ENCODE results near the gene MAPK12. TPM values are rescaled to one million over a fixed set of nuclear protein-coding genes. Genes with fewer than 3 reads are reported as not detected.

Gene MAPK12
- total and polyA plus RNA-seq, 2 of the 4 experiments (the other 2 are of a cell fraction) = 41.0 to 56.3 TPM

DNA sequence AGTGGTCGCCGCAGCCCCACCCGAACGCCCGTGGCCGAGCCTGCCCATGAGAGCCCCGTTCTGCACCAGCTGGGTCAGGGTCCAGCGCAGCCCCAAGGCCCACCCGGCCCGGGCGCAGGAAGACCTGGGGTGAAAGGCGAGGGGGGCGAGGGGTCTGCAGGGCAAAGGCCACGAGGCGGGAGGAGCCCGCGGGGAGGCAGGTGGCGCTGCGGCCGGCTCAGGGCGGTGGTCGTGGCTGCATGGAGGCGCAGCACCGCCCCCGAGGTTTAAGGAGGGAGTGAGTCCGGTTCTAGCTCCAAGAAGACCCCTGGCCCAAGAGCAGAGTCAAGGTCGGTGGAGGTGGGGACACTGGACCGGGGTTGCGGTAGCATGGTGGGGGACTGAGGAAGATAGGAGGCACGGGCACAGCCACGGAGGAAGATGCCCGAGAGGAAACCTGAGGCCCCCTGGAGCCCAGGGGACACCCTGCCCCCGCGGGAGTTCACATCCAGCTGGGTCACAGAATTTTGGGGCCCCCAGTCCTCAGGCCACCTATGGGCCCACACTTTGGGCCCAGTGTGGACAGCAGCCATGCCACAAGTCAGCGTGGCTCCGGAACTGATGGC, 9.9 kb downstream of the MAPK12 start:
- no peak for ATAC-seq (ENCODE audit: low read depth)
- Histone ChIP-seq H4K20me1 (ENCODE audit: insufficient read depth, low read length) (peaks cover 19% of the 10 kb centered on the region), H3K4me1 (ENCODE audit: control insufficient read depth, insufficient read depth, low read length) (peaks cover 12% of the 10 kb centered on the region), H4K91ac (ENCODE audit: insufficient read depth, low read depth, low read length) (no peak overlapping the region), H3K4me3 (ENCODE audit: insufficient read depth, low read depth, low read length) (peak overlapping the region; percentile 88), H3K18ac (ENCODE audit: low read depth, low read length) (no peak overlapping the region), H3K9ac (ENCODE audit: low read depth, low read length) (no peak overlapping the region), H2BK120ac (ENCODE audit: low read depth, low read length) (no peak overlapping the region), H2BK15ac (ENCODE audit: low read depth, low read length) (no peak overlapping the region), H3K27me3 (ENCODE audit: control insufficient read depth, insufficient read depth, low read length) (no peaks in the 10 kb centered on the region), H3K4me2 (ENCODE audit: low read depth, low read length) (peak overlapping the region; percentile 38; the same call in 1 of the 2 replicates), H2BK5ac (ENCODE audit: low read depth, low read length, poor library complexity, severe bottlenecking) (no peak overlapping the region), H3K9me1 (ENCODE audit: insufficient read depth, low read length) (0 out of 2 replicates have a peak, but pooled peaks cover 3% of the 10 kb centered on the region), H3K23ac (ENCODE audit: low read depth, low read length) (no peak overlapping the region), H4K5ac (ENCODE audit: low read depth, low read length) (no peak overlapping the region), H3K79me1 (ENCODE audit: low read depth in 1 of 2, low read length in 2 of 2) (peaks cover 9 to 33% of the 10 kb centered on the region in 2 experiments; a peak in 3 of 4 replicates), H3K27ac (ENCODE audit: insufficient read depth, low read length) (no peak overlapping the region; the same call in 1 of the 2 replicates), H3K36me3 (ENCODE audit: control insufficient read depth, insufficient read depth, low read length) (peaks cover 37% of the 10 kb centered on the region), H3K4ac (ENCODE audit: low read depth, low read length) (no peak overlapping the region; the same call in 1 of the 2 replicates), H3K9me3 (ENCODE audit: control insufficient read depth, insufficient read depth, low read length) (no peaks in the 10 kb centered on the region), H4K8ac (ENCODE audit: low read depth in 2 of 2, low read length in 2 of 2) (peak overlapping the region in 1 of 2 experiments; percentile 39; a peak in 1 of 4 replicates), H3K14ac (replicated peaks; ENCODE audit: low read depth, low read length) (no peak overlapping the region), H2AFZ (replicated peaks; ENCODE audit: low read length, poor library complexity) (peak overlapping the region; percentile 91), H3K56ac (ENCODE audit: extremely low read depth, insufficient read depth, low read length) (no peak overlapping the region), H2BK20ac (ENCODE audit: low read depth, low read length) (no peak overlapping the region), H2AK9ac (replicated peaks; ENCODE audit: low read depth, low read length, poor library complexity) (peak overlapping the region; percentile 94), H2AK5ac (ENCODE audit: low read depth, low read length) (peak overlapping the region; percentile 43)
- POLR2A ChIA-PET (ENCODE audit: unreplicated experiment) = interaction anchor here (0.6 to 1.0 kb wide), 3 partner anchors 77 to 177 kb away, joined by 3 to 9 read pairs (median 6); no protein-coding TSS in a partner anchor
- CTCF ChIA-PET = interaction anchor here (1.0 to 1.2 kb wide), 2 partner anchors 9 to 91 kb away, joined by 3 to 7 read pairs; partner anchors contain the start of gene MAPK12
- BruUV-seq (replicated peaks) = no TSS peak
- dilution Hi-C loops (cut with HindIII; ENCODE audit: low sequenced_read_pairs, unreplicated experiment) (no loop called here), in situ Hi-C loops (cut with MboI; ENCODE audit: low sequenced_read_pairs) (loop anchor here (5.0 kb wide), 1 partner anchor 76 kb away; the partner anchor contains the start of gene DENND6B), intact Hi-C loops (cut with micrococcal nuclease) (loop anchor here (1.0 to 2.0 kb wide), 2 partner anchors 75 to 91 kb away; partner anchors contain the start of gene DENND6B)
- WGBS, 2 experiments (ENCODE audit: extremely low coverage in 2 of 2, insufficient read length in 1 of 2) = 27% methylated on average over 16 of the region's 36 CpGs; no CpG with 5 or more reads in 1 of the 2 experiments
- TF ChIP-seq CEBPB (IDR thresholded peaks at IDR 0.05; ENCODE audit: low read depth, low read length) (no peak), SMC3 (IDR thresholded peaks at IDR 0.05; ENCODE audit: low read depth, low read length) (no peak), POLR2A (IDR thresholded peaks at IDR 0.05; ENCODE audit: low read depth, low read length) (no peak), RFX5 (IDR thresholded peaks at IDR 0.05; ENCODE audit: low read depth, low read length) (no peak), MAZ (IDR thresholded peaks at IDR 0.05; ENCODE audit: borderline replicate concordance, low read depth, low read length) (no peak)
- TF ChIP-seq, protein P1, sequence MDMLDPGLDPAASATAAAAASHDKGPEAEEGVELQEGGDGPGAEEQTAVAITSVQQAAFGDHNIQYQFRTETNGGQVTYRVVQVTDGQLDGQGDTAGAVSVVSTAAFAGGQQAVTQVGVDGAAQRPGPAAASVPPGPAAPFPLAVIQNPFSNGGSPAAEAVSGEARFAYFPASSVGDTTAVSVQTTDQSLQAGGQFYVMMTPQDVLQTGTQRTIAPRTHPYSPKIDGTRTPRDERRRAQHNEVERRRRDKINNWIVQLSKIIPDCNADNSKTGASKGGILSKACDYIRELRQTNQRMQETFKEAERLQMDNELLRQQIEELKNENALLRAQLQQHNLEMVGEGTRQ (IDR thresholded peaks at IDR 0.05; ENCODE audit: low read depth, low read length) = no peak
- DNase-seq = no peak
